ENCODE data around the gene PRKCB. TPM values are rescaled to one million over a fixed set of nuclear protein-coding genes. Genes with fewer than 3 reads are reported as not detected.
"Not testable (repeated sequence)": the region's sequence is repeated elsewhere in the genome, so short reads cannot be mapped to it uniquely, and the experiment has no call there.

PRKCB gene
- total and polyA plus RNA-seq, 2 donors (not counting 1 experiment from before 2014, with no cell fraction given) = 0.01 TPM; not detected in 1

DNA sequence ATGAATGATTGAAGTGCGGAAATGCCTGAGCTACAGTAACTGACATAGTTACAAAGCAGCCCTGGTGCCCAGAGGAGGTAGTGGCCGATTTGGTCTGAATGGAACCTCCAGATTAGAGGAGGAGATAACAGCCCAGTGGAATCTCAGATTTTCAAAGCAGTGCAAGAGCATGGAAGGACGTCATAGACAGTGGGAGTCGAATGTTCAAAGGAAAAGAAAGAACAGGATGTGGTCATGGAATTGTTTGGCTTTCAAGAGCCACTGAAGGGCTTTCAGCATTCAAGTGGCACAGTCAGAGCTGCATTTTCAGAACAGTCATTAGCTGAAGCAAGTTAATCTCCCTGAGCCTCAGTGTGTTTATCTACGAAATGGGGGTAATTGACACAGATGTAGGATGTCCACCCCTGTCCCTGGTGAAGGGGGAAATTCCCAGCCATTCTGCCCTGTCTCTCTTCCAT lies 315.7 kb downstream of the PRKCB start:
- Histone ChIP-seq H3K9ac (ENCODE audit: insufficient read depth, low read length) (no peak overlapping the region), H3K79me2 (ENCODE audit: control insufficient read depth, insufficient read depth, low read length) (no peaks in the 10 kb centered on the region), H3K4me1 (ENCODE audit: control insufficient read depth, extremely low read depth, insufficient read depth, low read length) (no peaks in the 10 kb centered on the region), H3K36me3 (ENCODE audit: control insufficient read depth, insufficient read depth, low read length) (no peaks in the 10 kb centered on the region), H3K4me2 (ENCODE audit: extremely low read depth, insufficient read depth, low read length) (no peak overlapping the region), H3K27ac (ENCODE audit: insufficient read depth, low read length) (no peak overlapping the region), H3K4me3 (replicated peaks in 1 of 4; ENCODE audit: control extremely low read depth in 1 of 4, insufficient read depth in 1 of 4, low read depth in 3 of 4, low read length in 4 of 4) (no peak overlapping the region), H4K20me1 (ENCODE audit: control insufficient read depth, extremely low read depth, insufficient read depth, low read length) (no peaks in the 10 kb centered on the region), H3K27me3 (ENCODE audit: control insufficient read depth, insufficient read depth, low read length) (no peaks in the 10 kb centered on the region), H3K9me3 (ENCODE audit: control insufficient read depth, insufficient read depth, low read depth, low read length) (no peaks in the 10 kb centered on the region), H2AFZ (ENCODE audit: low read length) (no peak overlapping the region)
- no peak for TF ChIP-seq EZH2 (IDR thresholded peaks at IDR 0.05; ENCODE audit: low read length, missing control alignments)
- TF ChIP-seq, protein P1, sequence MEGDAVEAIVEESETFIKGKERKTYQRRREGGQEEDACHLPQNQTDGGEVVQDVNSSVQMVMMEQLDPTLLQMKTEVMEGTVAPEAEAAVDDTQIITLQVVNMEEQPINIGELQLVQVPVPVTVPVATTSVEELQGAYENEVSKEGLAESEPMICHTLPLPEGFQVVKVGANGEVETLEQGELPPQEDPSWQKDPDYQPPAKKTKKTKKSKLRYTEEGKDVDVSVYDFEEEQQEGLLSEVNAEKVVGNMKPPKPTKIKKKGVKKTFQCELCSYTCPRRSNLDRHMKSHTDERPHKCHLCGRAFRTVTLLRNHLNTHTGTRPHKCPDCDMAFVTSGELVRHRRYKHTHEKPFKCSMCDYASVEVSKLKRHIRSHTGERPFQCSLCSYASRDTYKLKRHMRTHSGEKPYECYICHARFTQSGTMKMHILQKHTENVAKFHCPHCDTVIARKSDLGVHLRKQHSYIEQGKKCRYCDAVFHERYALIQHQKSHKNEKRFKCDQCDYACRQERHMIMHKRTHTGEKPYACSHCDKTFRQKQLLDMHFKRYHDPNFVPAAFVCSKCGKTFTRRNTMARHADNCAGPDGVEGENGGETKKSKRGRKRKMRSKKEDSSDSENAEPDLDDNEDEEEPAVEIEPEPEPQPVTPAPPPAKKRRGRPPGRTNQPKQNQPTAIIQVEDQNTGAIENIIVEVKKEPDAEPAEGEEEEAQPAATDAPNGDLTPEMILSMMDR (conservative IDR thresholded peaks at IDR 0.05 in 1 of 2, IDR thresholded peaks at IDR 0.05 in 1 of 2; ENCODE audit: low read depth in 1 of 2, low read length in 2 of 2) = no peak
- peak in 1 of 2 donors; percentile 85 for DNase-seq (ENCODE audit: low read depth in 2 of 2)

- not testable (repeated sequence) for DNase-seq (ENCODE audit: low read depth in 2 of 2); H3K9ac ChIP-seq (ENCODE audit: insufficient read depth, low read length); H4K20me1 ChIP-seq (ENCODE audit: control insufficient read depth, extremely low read depth, insufficient read depth, low read length); H3K27me3 ChIP-seq (ENCODE audit: control insufficient read depth, insufficient read depth, low read length); H3K4me3 ChIP-seq (replicated peaks in 1 of 4; ENCODE audit: control extremely low read depth in 1 of 4, insufficient read depth in 1 of 4, low read depth in 3 of 4, low read length in 4 of 4); H2AFZ ChIP-seq (ENCODE audit: low read length); H3K9me3 ChIP-seq (ENCODE audit: control insufficient read depth, insufficient read depth, low read depth, low read length); H3K4me1 ChIP-seq (ENCODE audit: control insufficient read depth, extremely low read depth, insufficient read depth, low read length); H3K79me2 ChIP-seq (ENCODE audit: control insufficient read depth, insufficient read depth, low read length); H3K4me2 ChIP-seq (ENCODE audit: extremely low read depth, insufficient read depth, low read length); H3K36me3 ChIP-seq (ENCODE audit: control insufficient read depth, insufficient read depth, low read length); H3K27ac ChIP-seq (ENCODE audit: insufficient read depth, low read length)
Measured at GRCh38 chr16:24152048-24152447, 316.3 kb downstream of the PRKCB start.

DNA sequence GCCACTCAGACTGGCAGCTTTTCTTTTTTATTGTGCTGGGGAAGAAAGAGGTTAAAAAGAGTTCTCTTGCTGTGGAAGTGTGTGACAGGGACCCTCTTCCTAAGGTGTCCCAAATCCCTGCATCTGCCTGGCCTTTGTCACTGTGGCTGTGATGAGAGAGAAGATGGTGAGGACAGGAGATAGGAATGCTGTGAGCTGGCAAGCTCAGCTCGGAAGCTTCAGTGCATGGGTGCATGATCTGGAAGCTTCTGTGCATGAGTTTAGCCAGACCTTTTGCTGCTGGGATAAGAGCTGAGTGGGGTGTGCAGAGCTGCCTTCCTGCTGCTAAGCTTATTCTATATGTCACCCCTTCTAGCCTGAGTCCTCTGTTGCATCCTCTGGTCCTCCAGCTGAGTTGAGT lies 317.0 kb downstream of the PRKCB start:
- Histone ChIP-seq H3K27me3 (ENCODE audit: control insufficient read depth, insufficient read depth, low read length) (no peaks in the 10 kb centered on the region), H3K9me3 (ENCODE audit: control insufficient read depth, insufficient read depth, low read depth, low read length) (no peaks in the 10 kb centered on the region), H3K4me3 (replicated peaks in 1 of 4; ENCODE audit: control extremely low read depth in 1 of 4, insufficient read depth in 1 of 4, low read depth in 3 of 4, low read length in 4 of 4) (no peak overlapping the region), H3K27ac (ENCODE audit: insufficient read depth, low read length) (no peak overlapping the region), H3K4me2 (ENCODE audit: extremely low read depth, insufficient read depth, low read length) (no peak overlapping the region), H2AFZ (ENCODE audit: low read length) (no peak overlapping the region), H3K36me3 (ENCODE audit: control insufficient read depth, insufficient read depth, low read length) (no peaks in the 10 kb centered on the region), H3K79me2 (ENCODE audit: control insufficient read depth, insufficient read depth, low read length) (no peaks in the 10 kb centered on the region), H3K4me1 (ENCODE audit: control insufficient read depth, extremely low read depth, insufficient read depth, low read length) (no peaks in the 10 kb centered on the region), H3K9ac (ENCODE audit: insufficient read depth, low read length) (no peak overlapping the region), H4K20me1 (ENCODE audit: control insufficient read depth, extremely low read depth, insufficient read depth, low read length) (no peaks in the 10 kb centered on the region)
- peak in 1 of 2 donors; percentile 40 for DNase-seq (ENCODE audit: low read depth in 2 of 2)
- TF ChIP-seq, protein P1 (conservative IDR thresholded peaks at IDR 0.05 in 1 of 2, IDR thresholded peaks at IDR 0.05 in 1 of 2; ENCODE audit: low read depth in 1 of 2, low read length in 2 of 2) = no peak
- no peak for TF ChIP-seq EZH2 (IDR thresholded peaks at IDR 0.05; ENCODE audit: low read length, missing control alignments)
